Esophagus muscularis mucosa (tissue), 4 donors: ENCODE data around the gene EEF1A1.

Experiments used
- CTCF ChIP-seq, 3 experiments: fragments of 200-600 bp in 2 of 3; fragments of 450-650 bp in 1 of 3; sonication (generic) in 2 of 3; IDR thresholded peaks; one replicate each; pipeline ENCODE4 v1.5.1; 2017 to 2019; ENCODE audit warnings: antibody characterized with exemption in 3 of 3, mild to moderate bottlenecking in 2 of 3, moderate library complexity in 1 of 3
- EP300 ChIP-seq: sonication (generic); formaldehyde crosslinking; IDR thresholded peaks from one replicate; pipeline ENCODE4 v1.6.1; 2017; ENCODE audit warnings: antibody characterized with exemption
- POLR2A ChIP-seq: fragments of 450-650 bp; IDR thresholded peaks from one replicate; pipeline ENCODE4 v1.6.1; 2017; ENCODE audit warnings: antibody characterized with exemption, moderate library complexity, mild to moderate bottlenecking, low read depth

- TF ChIP-seq CTCF (IDR thresholded peaks at IDR 0.05) (no peak), POLR2A (no peak), EP300 (no peak)
Observed at GRCh38 chr6:73569121-73569520, 48.3 kb upstream of the EEF1A1 start.
